SU-DHL-6 (cell line): ENCODE results near the gene RAP1A.

Source experiments
- H2AFZ ChIP-seq: fragments of 200-600 bp; sonication (generic); 2 replicates; pipeline ENCODE4 v1.6.1; 2014; ENCODE audit warnings: low read depth, mild to moderate bottlenecking, moderate library complexity, mixed read lengths, antibody characterized with exemption, low read length; ENCODE audit not compliant: severe bottlenecking
- H3F3A ChIP-seq: fragments of 200-600 bp; shearing (Covaris generic); 2 replicates; pipeline ENCODE4 v1.6.0; 2016; ENCODE audit warnings: antibody characterized with exemption, mild to moderate bottlenecking; ENCODE audit not compliant: insufficient read depth
- H3K27ac ChIP-seq: fragments of 200-600 bp; sonication (generic); 2 replicates; pipeline ENCODE4 v1.5.1; 2016; ENCODE audit warnings: low read depth, mild to moderate bottlenecking, low read length, moderate library complexity, mixed read lengths
- H3K27me3 ChIP-seq: fragments of 200-600 bp; sonication (generic), shearing (Covaris generic); 2 replicates; pipeline ENCODE4 v1.6.0; 2014; ENCODE audit warnings: mild to moderate bottlenecking, low read length
- H3K36me3 ChIP-seq: fragments of 200-600 bp; sonication (generic); 2 replicates; pipeline ENCODE4 v1.6.1; 2014; ENCODE audit warnings: mild to moderate bottlenecking, low read length, mixed read lengths
- H3K4me2 ChIP-seq: fragments of 300-600, 200-600 bp; shearing (Covaris generic), sonication (generic); 2 replicates; pipeline ENCODE4 v1.6.0; 2014; ENCODE audit warnings: low read length, low read depth, mild to moderate bottlenecking; ENCODE audit not compliant: poor library complexity, severe bottlenecking
- H3K4me3 ChIP-seq: fragments of 200-600 bp; sonication (generic); 2 replicates; pipeline ENCODE4 v1.5.1; 2014; ENCODE audit warnings: antibody characterized with exemption, low read length, mild to moderate bottlenecking, mixed read lengths; ENCODE audit not compliant: insufficient read depth, poor library complexity, severe bottlenecking
- H3K79me2 ChIP-seq: fragments of 200-600 bp; sonication (generic); 2 replicates; pipeline ENCODE4 v1.6.1; 2014; ENCODE audit warnings: mild to moderate bottlenecking, low read length, moderate library complexity; ENCODE audit not compliant: insufficient read depth
- H3K9ac ChIP-seq: fragments of 200-600 bp; sonication (generic); 2 replicates; pipeline ENCODE4 v1.7.0; 2014; ENCODE audit warnings: mild to moderate bottlenecking, low read length
- H3K9me2 ChIP-seq: fragments of 200-600 bp; sonication (generic); replicated peaks from 2 replicates; pipeline ENCODE4 v1.6.1; 2014; ENCODE audit warnings: low read length; ENCODE audit not compliant: insufficient read depth
- H3K9me3 ChIP-seq: fragments of 200-600 bp; sonication (generic); 2 replicates; pipeline ENCODE4 v1.6.1; 2014; ENCODE audit warnings: low read length, mixed read lengths; ENCODE audit not compliant: insufficient read depth
- H4K20me1 ChIP-seq: fragments of 200-600 bp; sonication (generic); 2 replicates; pipeline ENCODE4 v1.6.1; 2014; ENCODE audit warnings: low read depth, mild to moderate bottlenecking, antibody characterized with exemption, low read length, moderate library complexity, mixed read lengths
- EZH2phosphoT487 ChIP-seq: fragments of 200-600 bp; sonication (generic), shearing (Covaris generic); conservative IDR thresholded peaks from 2 replicates; pipeline ENCODE4 v1.6.1; 2018; ENCODE audit warnings: mild to moderate bottlenecking, antibody characterized with exemption, low read length, moderate library complexity, mixed read lengths
- TF ChIP-seq, protein P1 (sequence below): fragments of 200-600 bp; sonication (generic); IDR thresholded peaks from one replicate; pipeline ENCODE4 v1.5.1; 2017; ENCODE audit warnings: antibody characterized with exemption, mild to moderate bottlenecking, low read length, moderate library complexity; ENCODE audit not compliant: insufficient read depth, poor library complexity, severe bottlenecking

The RAP1A gene

GRCh38 chr1:111594306-111594693 is 25.3 kb upstream of the RAP1A start:
- Histone ChIP-seq H3K9me3 (no peaks in the 10 kb centered on the region), H3K36me3 (no peaks in the 10 kb centered on the region), H3K9me2 (no peaks in the 10 kb centered on the region), H3K27me3 (no peaks in the 10 kb centered on the region), H3K79me2 (no peaks in the 10 kb centered on the region), H3F3A (0 out of 2 replicates have a peak, but pooled peaks cover 11% of the 10 kb centered on the region), H3K9ac (no peak overlapping the region), H4K20me1 (no peaks in the 10 kb centered on the region), H3K4me2 (no peak overlapping the region), H3K4me3 (no peak overlapping the region), H3K27ac (no peak overlapping the region), H2AFZ (no peak overlapping the region)
- TF ChIP-seq, protein P1, sequence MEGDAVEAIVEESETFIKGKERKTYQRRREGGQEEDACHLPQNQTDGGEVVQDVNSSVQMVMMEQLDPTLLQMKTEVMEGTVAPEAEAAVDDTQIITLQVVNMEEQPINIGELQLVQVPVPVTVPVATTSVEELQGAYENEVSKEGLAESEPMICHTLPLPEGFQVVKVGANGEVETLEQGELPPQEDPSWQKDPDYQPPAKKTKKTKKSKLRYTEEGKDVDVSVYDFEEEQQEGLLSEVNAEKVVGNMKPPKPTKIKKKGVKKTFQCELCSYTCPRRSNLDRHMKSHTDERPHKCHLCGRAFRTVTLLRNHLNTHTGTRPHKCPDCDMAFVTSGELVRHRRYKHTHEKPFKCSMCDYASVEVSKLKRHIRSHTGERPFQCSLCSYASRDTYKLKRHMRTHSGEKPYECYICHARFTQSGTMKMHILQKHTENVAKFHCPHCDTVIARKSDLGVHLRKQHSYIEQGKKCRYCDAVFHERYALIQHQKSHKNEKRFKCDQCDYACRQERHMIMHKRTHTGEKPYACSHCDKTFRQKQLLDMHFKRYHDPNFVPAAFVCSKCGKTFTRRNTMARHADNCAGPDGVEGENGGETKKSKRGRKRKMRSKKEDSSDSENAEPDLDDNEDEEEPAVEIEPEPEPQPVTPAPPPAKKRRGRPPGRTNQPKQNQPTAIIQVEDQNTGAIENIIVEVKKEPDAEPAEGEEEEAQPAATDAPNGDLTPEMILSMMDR = no peak
- TF ChIP-seq EZH2phosphoT487 = no peak

GRCh38 chr1:111595807-111596206 is 23.8 kb upstream of the RAP1A start:
- H2AFZ ChIP-seq = peak overlapping the region; percentile 3
- H3K36me3 ChIP-seq = no peaks in the 10 kb centered on the region
- TF ChIP-seq EZH2phosphoT487 = no peak
- TF ChIP-seq, protein P1 = no peak
- H3K9ac ChIP-seq = no peak overlapping the region
- H3K9me3 ChIP-seq = no peaks in the 10 kb centered on the region
- H3K27me3 ChIP-seq = no peaks in the 10 kb centered on the region
- H3K9me2 ChIP-seq = no peaks in the 10 kb centered on the region
- H4K20me1 ChIP-seq = no peaks in the 10 kb centered on the region
- no peak overlapping the region for H3K27ac ChIP-seq
- no peak overlapping the region for H3K4me2 ChIP-seq
- no peak overlapping the region for H3K4me3 ChIP-seq
- H3F3A ChIP-seq = 0 out of 2 replicates have a peak, but pooled peaks cover 18% of the 10 kb centered on the region
- no peaks in the 10 kb centered on the region for H3K79me2 ChIP-seq

- no peaks in the 10 kb centered on the region for H3K9me2 ChIP-seq
- TF ChIP-seq EZH2phosphoT487 = no peak
- TF ChIP-seq, protein P1 = no peak
- no peaks in the 10 kb centered on the region for H3K79me2 ChIP-seq
- peak overlapping the region; percentile 3 for H2AFZ ChIP-seq
- no peaks in the 10 kb centered on the region for H3K36me3 ChIP-seq
- H3K27me3 ChIP-seq = no peaks in the 10 kb centered on the region
- 0 out of 2 replicates have a peak, but pooled peaks cover 17% of the 10 kb centered on the region for H3F3A ChIP-seq
- H3K9me3 ChIP-seq = no peaks in the 10 kb centered on the region
- no peaks in the 10 kb centered on the region for H4K20me1 ChIP-seq
- H3K9ac ChIP-seq = no peak overlapping the region
- no peak overlapping the region for H3K4me2 ChIP-seq
- H3K4me3 ChIP-seq = no peak overlapping the region
- no peak overlapping the region for H3K27ac ChIP-seq
Measured at GRCh38 chr1:111596499-111596898, 23.1 kb upstream of the RAP1A start.
